HCT116 (cell line): ENCODE measurements around the gene ZNF507. TPM values are rescaled to one million over a fixed set of nuclear protein-coding genes. Genes with fewer than 3 reads are reported as not detected.

ENCODE experiments used
- ATAC-seq: fragments of 200-7000 bp; cut with Tn5 transposase; 2 replicates; pipeline ENCODE4 v1.9.1; 2020; ENCODE audit warnings: mild to moderate bottlenecking, moderate library complexity
- BruUV-seq: library from RNA; stranded (reverse); fragments of 400-500 nt; replicated peaks from 2 replicates; lab custom pipeline; 2021; lab: Mats Ljungman, UMichigan
- CTCF ChIA-PET: fragments of 300-600 bp; sonication (Branson Sonifier 250); formaldehyde crosslinking; loops from one replicate; lab custom pipeline; 2021; ENCODE audit warnings: antibody characterized with exemption; lab: Charles Lee
- POLR2A ChIA-PET: fragments of 300-600, 350-600 bp; sonication (Branson Sonifier 250); formaldehyde crosslinking; loops from one replicate; lab custom pipeline; 2021; ENCODE audit warnings: antibody characterized with exemption; lab: Charles Lee
- RAD21 ChIA-PET, 2 experiments: fragments of 300-600 bp; sonication (Branson Sonifier 250); formaldehyde crosslinking; loops; one replicate each; lab custom pipeline; 2023; ENCODE audit warnings: low total read pairs in 2 of 2; ENCODE audit not compliant: uncharacterized antibody in 2 of 2, unreplicated experiment in 2 of 2, low non-redundant PET in 1 of 2; lab: Charles Lee
- DNase-seq: peaks from one replicate; pipeline ENCODE4 v3.0.0-alpha.2; 2010; ENCODE audit warnings: low read depth, low spot score
- H2AFZ ChIP-seq: fragments of 200-600 bp; shearing (Covaris generic), sonication (generic); 2 replicates; pipeline ENCODE4 v1.6.1; 2017; ENCODE audit warnings: low read depth, mixed run types, mixed read lengths, antibody characterized with exemption, low read length; ENCODE audit not compliant: poor library complexity, severe bottlenecking
- H3K27ac ChIP-seq: 2 replicates; pipeline ENCODE4 v1.5.1; 2012; ENCODE audit warnings: low read depth, low read length
- H3K27me3 ChIP-seq: fragments of 200-600 bp; sonication (generic); 2 replicates; pipeline ENCODE4 v1.6.1; 2016; ENCODE audit warnings: mixed run types, low read length, mixed read lengths; ENCODE audit not compliant: insufficient read depth
- H3K36me3 ChIP-seq, 2 experiments: fragments of 200-500 bp in 1 of 2; fragments of 200-600 bp in 1 of 2; sonication (Bioruptor generic) in 1 of 2; sonication (generic) in 1 of 2; 2 replicates each; pipeline versions ENCODE4 v1.5.1 to v1.6.1; 2014 to 2016; ENCODE audit warnings: low read length in 2 of 2, inconsistent platforms in 1 of 2, mixed read lengths in 1 of 2, mixed run types in 1 of 2; ENCODE audit not compliant: insufficient read depth in 2 of 2, control insufficient read depth in 1 of 2
- H3K4me1 ChIP-seq, 2 experiments: fragments of 200-600 bp in 1 of 2; sonication (generic) in 1 of 2; 2 replicates each; pipeline versions ENCODE4 v1.5.1 to v1.6.1; 2012 to 2017; ENCODE audit warnings: low read length in 2 of 2, inconsistent platforms in 1 of 2, mild to moderate bottlenecking in 1 of 2, mixed read lengths in 1 of 2, mixed run types in 1 of 2, moderate library complexity in 1 of 2; ENCODE audit not compliant: insufficient read depth in 2 of 2, control insufficient read depth in 1 of 2
- H3K4me2 ChIP-seq: fragments of 200-600 bp; sonication (generic); 2 replicates; pipeline ENCODE4 v1.6.1; 2017; ENCODE audit warnings: mixed run types, low read length, mixed read lengths
- H3K4me3 ChIP-seq, 2 experiments: fragments of 200-600 bp in 1 of 2; sonication (generic) in 1 of 2; replicated peaks in 1 of 2; 2 replicates each; pipeline ENCODE4 v1.5.1; 2011 to 2016; ENCODE audit warnings: low read length in 2 of 2, control low read depth in 1 of 2, low read depth in 1 of 2, mild to moderate bottlenecking in 1 of 2, mixed read lengths in 1 of 2, mixed run types in 1 of 2
- H3K79me2 ChIP-seq: fragments of 200-600 bp; sonication (generic); 2 replicates; pipeline ENCODE4 v1.6.1; 2017; ENCODE audit warnings: mild to moderate bottlenecking, mixed run types, low read length, moderate library complexity, mixed read lengths; ENCODE audit not compliant: insufficient read depth
- H3K9ac ChIP-seq: fragments of 200-600 bp; sonication (generic); 2 replicates; pipeline ENCODE4 v1.6.1; 2016; ENCODE audit warnings: low read length, mixed read lengths
- H3K9me2 ChIP-seq: fragments of 200-600 bp; sonication (generic), shearing (Covaris generic); 2 replicates; pipeline ENCODE4 v1.6.1; 2017; ENCODE audit warnings: mixed run types, mild to moderate bottlenecking, moderate library complexity; ENCODE audit not compliant: insufficient read depth
- H3K9me3 ChIP-seq, 2 experiments: fragments of 200-500 bp in 1 of 2; fragments of 200-600 bp in 1 of 2; sonication (Bioruptor generic) in 1 of 2; sonication (generic) in 1 of 2; 2 replicates each; pipeline ENCODE4 v1.6.1; 2014 to 2017; ENCODE audit warnings: low read length in 2 of 2, mixed read lengths in 2 of 2, inconsistent platforms in 1 of 2, low read depth in 1 of 2, mild to moderate bottlenecking in 1 of 2, mixed run types in 1 of 2, moderate library complexity in 1 of 2; ENCODE audit not compliant: control insufficient read depth in 1 of 2, insufficient read depth in 1 of 2
- H4K20me1 ChIP-seq: fragments of 200-600 bp; sonication (generic), shearing (Covaris generic); 2 replicates; pipeline ENCODE4 v1.6.1; 2017; ENCODE audit warnings: mixed run types, mild to moderate bottlenecking, moderate library complexity; ENCODE audit not compliant: insufficient read depth
- ELF1 ChIP-seq: IDR thresholded peaks from 2 replicates; pipeline ENCODE4 v1.6.1; 2012; ENCODE audit warnings: low read depth, borderline replicate concordance
- EZH2phosphoT487 ChIP-seq: fragments of 200-600 bp; IDR thresholded peaks from 2 replicates; pipeline ENCODE4 v1.6.1; 2018; ENCODE audit warnings: antibody characterized with exemption, borderline replicate concordance
- FOSL1 ChIP-seq: IDR thresholded peaks from 2 replicates; pipeline ENCODE4 v1.6.1; 2012; ENCODE audit warnings: low read depth
- RAD21 ChIP-seq: IDR thresholded peaks from 2 replicates; pipeline ENCODE4 v1.6.1; 2012; ENCODE audit warnings: low read depth, mild to moderate bottlenecking
- SIN3A ChIP-seq: IDR thresholded peaks from 2 replicates; pipeline ENCODE4 v1.6.1; 2012; ENCODE audit warnings: low read depth
- ZFX ChIP-seq: fragments of 450-650 bp; IDR thresholded peaks from 2 replicates; pipeline ENCODE4 v1.6.1; 2017
- ZNF274 ChIP-seq: fragments of 200-500 bp; sonication (Bioruptor generic); IDR thresholded peaks from 2 replicates; pipeline ENCODE4 v1.6.1; 2014; ENCODE audit warnings: mild to moderate bottlenecking, low read depth, low read length, inconsistent platforms
- intact Hi-C: fragments of 100-400 bp; cut with micrococcal nuclease; formaldehyde crosslinking; loops from 2 replicates; pipeline ENCODE4 v1.10.0; 2022
- total RNA-seq: library from RNA; stranded (reverse); gene quantifications from one replicate; pipeline ENCODE4 v1.2.1, GENCODE V29; 2021; ENCODE audit not compliant: unreplicated experiment
- TF ChIP-seq, protein P1 (sequence below), 3 experiments: fragments of 200-600 bp in 1 of 3; sonication (generic) in 1 of 3; IDR thresholded peaks in 2 of 3; conservative IDR thresholded peaks in 1 of 3; 2 replicates each; pipeline ENCODE4 v1.5.1; 2012 to 2017; ENCODE audit warnings: low read depth in 2 of 3, low read length in 2 of 3, antibody characterized with exemption in 1 of 3, borderline replicate concordance in 1 of 3, control low read depth in 1 of 3, mild to moderate bottlenecking in 1 of 3, mixed read lengths in 1 of 3, mixed run types in 1 of 3, moderate library complexity in 1 of 3; ENCODE audit not compliant: insufficient read depth in 1 of 3
- TF ChIP-seq, protein P2 (sequence below): IDR thresholded peaks from 2 replicates; pipeline ENCODE4 v1.6.1; 2012

Gene ZNF507
- total RNA-seq, 1 experiment from 2014 or later, result 27.4 TPM

DNA sequence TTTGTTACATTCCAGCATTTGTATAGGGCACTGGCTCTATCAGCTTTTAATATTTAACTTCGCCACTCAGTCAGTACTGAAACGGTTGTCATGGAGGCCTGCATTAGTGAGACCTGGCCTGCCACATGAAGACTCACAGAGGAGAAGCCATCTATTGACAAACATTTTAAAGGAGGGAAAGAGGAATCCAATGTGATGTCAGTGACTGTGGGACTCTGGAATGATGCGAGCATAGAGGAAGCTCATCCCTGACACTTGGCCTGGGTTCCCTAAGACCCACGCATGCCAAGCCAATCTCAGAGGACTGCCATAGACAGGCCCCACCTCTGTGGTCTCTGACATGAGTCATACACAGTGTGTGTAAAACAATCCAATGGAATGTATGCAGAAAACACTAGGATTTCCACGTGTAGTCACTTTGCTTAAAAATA lies 52.3 kb downstream of the ZNF507 start:
- no peaks in the 10 kb centered on the region for H3K9me2 ChIP-seq
- no peaks in the 10 kb centered on the region for H3K27me3 ChIP-seq
- no peak for TF ChIP-seq SIN3A
- TF ChIP-seq, protein P1, sequence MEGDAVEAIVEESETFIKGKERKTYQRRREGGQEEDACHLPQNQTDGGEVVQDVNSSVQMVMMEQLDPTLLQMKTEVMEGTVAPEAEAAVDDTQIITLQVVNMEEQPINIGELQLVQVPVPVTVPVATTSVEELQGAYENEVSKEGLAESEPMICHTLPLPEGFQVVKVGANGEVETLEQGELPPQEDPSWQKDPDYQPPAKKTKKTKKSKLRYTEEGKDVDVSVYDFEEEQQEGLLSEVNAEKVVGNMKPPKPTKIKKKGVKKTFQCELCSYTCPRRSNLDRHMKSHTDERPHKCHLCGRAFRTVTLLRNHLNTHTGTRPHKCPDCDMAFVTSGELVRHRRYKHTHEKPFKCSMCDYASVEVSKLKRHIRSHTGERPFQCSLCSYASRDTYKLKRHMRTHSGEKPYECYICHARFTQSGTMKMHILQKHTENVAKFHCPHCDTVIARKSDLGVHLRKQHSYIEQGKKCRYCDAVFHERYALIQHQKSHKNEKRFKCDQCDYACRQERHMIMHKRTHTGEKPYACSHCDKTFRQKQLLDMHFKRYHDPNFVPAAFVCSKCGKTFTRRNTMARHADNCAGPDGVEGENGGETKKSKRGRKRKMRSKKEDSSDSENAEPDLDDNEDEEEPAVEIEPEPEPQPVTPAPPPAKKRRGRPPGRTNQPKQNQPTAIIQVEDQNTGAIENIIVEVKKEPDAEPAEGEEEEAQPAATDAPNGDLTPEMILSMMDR (IDR thresholded peaks at IDR 0.05 in 2 of 3, conservative IDR thresholded peaks at IDR 0.05 in 1 of 3; ENCODE audit: borderline replicate concordance in 1 of 3, insufficient read depth in 1 of 3, low read depth in 2 of 3, low read length in 2 of 3), result no peak
- TF ChIP-seq, protein P2, sequence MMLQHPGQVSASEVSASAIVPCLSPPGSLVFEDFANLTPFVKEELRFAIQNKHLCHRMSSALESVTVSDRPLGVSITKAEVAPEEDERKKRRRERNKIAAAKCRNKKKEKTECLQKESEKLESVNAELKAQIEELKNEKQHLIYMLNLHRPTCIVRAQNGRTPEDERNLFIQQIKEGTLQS, result no peak
- TF ChIP-seq EZH2phosphoT487, result no peak
- TF ChIP-seq RAD21, result no peak
- no peak for TF ChIP-seq ZNF274
- no peak for TF ChIP-seq FOSL1
- no peak for TF ChIP-seq ZFX
- no peak for TF ChIP-seq ELF1
- no peak overlapping the region for H3K4me2 ChIP-seq
- peak; percentile 62; the same call in 1 of the 2 replicates for ATAC-seq
- ChIA-PET CTCF (no interaction called here), RAD21 (no interaction called here), POLR2A (no interaction called here)
- no peaks in the 10 kb centered on the region for H4K20me1 ChIP-seq
- H3K9me3 ChIP-seq, result no peaks in the 10 kb centered on the region
- no peak overlapping the region for H3K9ac ChIP-seq
- H2AFZ ChIP-seq, result no peak overlapping the region
- H3K79me2 ChIP-seq, result no peaks in the 10 kb centered on the region
- no peak for DNase-seq
- peaks cover 0 to 15% of the 10 kb centered on the region in 2 experiments; a peak in 2 of 4 replicates for H3K4me1 ChIP-seq
- BruUV-seq, result no TSS peak
- H3K36me3 ChIP-seq, result no peaks in the 10 kb centered on the region
- H3K27ac ChIP-seq, result no peak overlapping the region
- no peak overlapping the region for H3K4me3 ChIP-seq
- intact Hi-C loops, result no loop called here
